NCI-H774 (cell line): ENCODE results near the gene TGFBR3.
"Not testable (repeated sequence)": the region's sequence is repeated elsewhere in the genome, so short reads cannot be mapped to it uniquely, and the experiment has no call there.

ENCODE experiments used
- DNase-seq: peaks from one replicate; lab custom pipeline; 2025; lab: John Stamatoyannopoulos, UW

The TGFBR3 gene

DNA sequence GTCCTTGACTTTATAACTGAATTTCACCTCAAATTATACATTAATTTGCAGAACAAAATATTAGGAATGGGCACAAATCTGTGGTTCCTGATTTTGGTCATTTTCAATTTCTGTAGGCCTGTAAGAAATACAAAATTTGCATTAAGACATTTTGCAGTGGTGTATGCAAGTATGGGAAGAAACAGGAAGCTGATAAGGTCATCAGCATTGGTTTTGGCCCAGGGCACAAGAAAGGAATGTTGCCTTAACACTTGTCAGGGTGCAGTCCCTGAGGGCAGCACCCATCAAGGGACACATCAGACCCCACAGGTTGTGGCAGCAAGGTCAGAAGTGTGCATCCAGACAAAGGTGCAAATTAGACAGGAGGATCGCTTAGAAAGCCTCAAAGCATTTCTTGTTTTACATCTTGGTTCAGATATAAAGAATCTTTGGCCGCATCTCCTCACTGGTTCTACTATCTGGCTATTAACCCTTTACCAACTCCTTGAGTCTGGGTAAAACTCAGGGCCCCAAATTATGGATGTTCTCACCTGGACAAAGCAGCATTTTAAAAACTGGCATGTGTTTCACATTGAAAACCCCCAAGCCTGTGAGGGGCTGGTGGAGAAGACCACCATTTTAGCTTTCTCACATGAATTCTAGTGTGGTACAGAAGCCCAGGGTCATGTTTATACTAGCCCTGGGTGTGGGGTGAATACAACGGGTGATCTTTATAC is 202.9 kb downstream of the TGFBR3 start:
- DNase-seq: no peak

GRCh38 chr1:91680556-91681155 is 205.3 kb downstream of the TGFBR3 start:
- DNase-seq: no peak

GRCh38 chr1:91679446-91679845 is 206.5 kb downstream of the TGFBR3 start:
- DNase-seq: no peak

GRCh38 chr1:91676030-91676429 is 209.9 kb downstream of the TGFBR3 start:
- no peak for DNase-seq

DNA sequence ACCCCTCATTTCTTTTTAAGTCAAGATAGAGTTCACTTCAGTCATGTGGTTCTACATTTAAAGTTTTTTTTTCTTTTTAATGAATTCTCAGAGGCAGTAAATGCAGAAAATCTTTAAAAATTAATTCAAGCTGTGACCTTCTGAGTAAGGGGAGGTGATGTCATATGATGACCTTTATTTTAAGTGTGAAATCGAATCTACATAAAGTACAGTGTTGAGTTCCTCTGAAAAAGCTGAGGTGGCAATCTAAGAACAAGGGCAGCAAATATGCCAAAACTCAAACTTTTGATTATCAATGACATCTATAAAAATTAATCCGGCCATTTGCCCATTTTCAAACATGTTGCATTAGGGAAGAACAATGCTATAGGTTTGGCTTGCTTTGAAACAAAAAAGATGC is 211.8 kb downstream of the TGFBR3 start:
- DNase-seq: no peak

GRCh38 chr1:91673613-91674012 is 212.3 kb downstream of the TGFBR3 start:
- no peak for DNase-seq

DNA sequence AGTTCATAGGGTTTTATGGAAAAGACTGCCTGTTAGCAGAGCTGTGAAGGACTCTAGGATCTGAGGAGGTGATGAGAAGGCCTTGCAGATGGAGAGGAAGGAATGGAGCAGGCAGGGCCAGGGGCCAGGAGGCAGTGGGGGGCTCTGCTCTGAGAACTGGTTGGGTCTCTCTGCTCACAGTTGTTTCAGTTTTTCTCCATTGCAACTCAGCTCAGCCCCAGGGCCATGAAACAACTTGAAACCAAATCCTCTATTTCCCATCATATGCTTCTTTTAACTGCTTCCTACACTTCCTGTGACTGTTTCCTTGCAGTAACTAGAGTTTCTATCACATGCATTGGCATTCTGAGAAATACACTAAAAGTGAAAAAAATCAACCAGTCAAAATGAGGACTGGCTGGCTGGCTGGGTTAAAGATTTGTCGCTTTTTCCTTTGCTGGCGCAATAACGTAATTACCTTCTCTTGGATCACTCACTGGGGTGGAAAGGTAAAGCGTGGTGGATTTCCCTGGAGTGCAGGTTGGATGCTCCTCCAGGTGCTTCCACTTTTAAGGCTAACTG is 213.3 kb downstream of the TGFBR3 start:
- no peak for DNase-seq

- DNase-seq: no peak
Observed at GRCh38 chr1:91670781-91671180, 215.2 kb downstream of the TGFBR3 start.

DNA sequence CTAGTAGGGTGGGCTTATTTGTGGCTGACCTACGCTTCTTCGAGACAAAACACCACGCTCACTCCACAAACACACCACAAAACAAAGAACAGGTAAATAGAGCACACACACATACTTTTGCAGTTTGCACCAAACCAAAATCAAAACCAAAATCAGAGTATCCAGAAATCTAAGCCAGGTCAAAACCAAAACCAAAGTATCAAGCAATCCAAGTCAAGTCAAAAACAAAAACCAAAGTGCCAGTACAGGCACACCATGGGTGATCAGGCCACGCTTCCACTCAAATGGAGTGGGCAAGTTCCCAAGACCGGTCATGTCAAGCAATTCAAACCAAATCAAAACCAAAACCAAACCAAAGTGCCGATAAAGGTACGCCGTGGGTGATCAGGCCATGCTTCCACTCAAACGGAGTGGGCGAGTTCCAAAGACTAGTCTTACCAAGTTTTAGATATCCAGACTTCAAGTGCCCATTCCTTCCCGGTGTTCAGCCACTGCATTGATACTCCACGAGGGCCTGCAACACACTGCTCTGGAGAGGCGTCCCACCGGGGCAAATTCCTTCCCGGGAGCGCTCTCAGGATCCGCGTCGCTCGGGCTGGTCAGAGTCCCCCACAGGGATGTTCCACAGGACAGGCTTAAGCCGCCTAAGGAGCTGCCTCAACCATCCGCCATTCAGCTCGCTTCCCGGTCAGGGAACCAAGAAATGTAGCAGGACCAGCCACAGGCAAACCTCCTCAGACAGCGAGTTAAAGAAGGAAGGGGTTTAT is 216.2 kb downstream of the TGFBR3 start:
- DNase-seq: no peak

- not testable (repeated sequence) for DNase-seq
Observed at GRCh38 chr1:91666651-91667050, 219.3 kb downstream of the TGFBR3 start.

GRCh38 chr1:91661121-91661520 is 224.8 kb downstream of the TGFBR3 start:
- DNase-seq: no peak

- DNase-seq: no peak
Observed at GRCh38 chr1:91660708-91661107, 225.2 kb downstream of the TGFBR3 start.

DNA sequence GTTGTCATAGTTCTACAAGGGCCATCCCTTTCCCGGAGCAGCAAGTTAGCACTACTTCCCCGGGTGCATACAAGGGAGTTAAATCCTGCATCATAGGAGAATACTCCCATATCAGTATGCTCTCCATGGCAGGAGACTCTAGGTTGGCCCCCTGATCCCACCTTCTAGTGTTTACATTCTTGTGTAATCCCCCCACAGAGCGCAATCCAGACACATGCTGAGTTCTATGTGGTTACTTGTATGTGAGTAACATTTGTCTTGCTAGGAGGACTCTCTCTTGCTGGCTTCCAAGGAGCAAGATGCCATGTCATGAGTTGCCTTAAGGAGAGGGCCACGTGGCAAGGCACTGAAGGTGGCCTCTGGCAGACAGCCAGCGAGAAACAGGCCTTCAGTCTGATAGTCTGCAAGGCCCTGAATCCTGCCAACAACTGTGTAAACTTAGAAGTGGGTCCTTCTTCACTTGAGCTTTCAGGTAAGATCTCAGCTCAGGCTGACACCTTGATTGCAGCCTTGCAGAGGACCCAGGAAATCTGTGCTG is 230.0 kb downstream of the TGFBR3 start:
- DNase-seq: no peak

GRCh38 chr1:91653183-91653582 is 232.8 kb downstream of the TGFBR3 start:
- no peak for DNase-seq

GRCh38 chr1:91651661-91652071 is 234.3 kb downstream of the TGFBR3 start:
- no peak for DNase-seq

DNA sequence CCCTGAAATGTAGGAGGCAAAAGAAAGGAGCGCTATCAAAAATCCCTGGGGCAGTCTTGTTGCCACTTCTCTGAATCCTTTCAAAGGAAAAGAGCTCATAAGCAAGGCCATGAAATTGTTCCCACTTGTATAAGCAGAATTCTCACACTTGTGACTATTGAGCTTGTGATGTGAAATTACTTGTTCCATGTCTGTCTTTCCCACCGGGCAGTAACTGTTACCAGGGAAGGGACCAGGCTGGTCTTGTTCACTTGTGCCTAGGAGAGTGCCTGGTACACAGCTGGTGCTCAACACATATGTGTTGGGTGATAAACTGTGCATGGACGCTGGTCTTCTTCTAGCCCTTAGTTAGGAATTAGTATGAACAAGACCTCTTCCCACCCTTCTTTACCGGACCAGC is 234.7 kb downstream of the TGFBR3 start:
- DNase-seq: no peak

DNA sequence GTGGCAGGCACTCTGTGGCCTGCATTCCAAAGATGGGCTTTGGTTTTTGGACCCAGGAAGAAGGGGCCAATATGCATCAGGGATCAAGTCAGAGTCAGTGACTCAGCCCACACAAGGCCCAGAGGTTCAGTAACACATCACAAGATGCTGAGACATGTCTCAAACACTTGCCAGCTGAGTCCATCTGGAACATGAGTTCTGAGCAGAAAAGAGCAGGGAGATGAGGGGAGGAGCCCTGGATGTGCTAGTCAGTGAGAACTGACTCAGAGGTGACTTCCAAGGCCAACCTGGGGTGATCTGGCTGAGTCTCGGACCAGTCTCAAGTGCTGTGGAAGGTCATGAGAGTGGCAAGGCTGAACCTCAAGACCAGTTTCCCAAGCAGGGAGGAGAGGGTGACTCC is 235.2 kb downstream of the TGFBR3 start:
- no peak for DNase-seq

DNA sequence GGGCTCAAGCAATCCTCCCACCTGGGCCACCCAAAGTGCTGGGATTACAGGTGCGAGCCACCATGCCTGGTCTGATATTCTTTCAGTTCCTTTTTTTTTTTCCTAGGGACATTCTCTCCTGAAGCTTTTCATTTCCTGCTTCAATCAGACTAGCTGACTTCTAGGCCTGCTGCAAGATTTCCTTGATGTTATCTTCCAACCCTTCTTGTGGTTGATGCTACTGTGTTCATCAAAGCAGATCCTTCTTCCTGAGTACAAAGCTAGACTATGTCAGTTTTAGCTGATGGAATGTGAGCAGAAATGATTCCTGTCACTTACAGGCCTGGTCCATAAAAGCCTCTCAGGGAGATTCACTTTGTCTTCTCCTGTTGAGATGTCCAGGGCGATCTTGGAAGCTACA is 238.9 kb downstream of the TGFBR3 start:
- DNase-seq: no peak

DNA sequence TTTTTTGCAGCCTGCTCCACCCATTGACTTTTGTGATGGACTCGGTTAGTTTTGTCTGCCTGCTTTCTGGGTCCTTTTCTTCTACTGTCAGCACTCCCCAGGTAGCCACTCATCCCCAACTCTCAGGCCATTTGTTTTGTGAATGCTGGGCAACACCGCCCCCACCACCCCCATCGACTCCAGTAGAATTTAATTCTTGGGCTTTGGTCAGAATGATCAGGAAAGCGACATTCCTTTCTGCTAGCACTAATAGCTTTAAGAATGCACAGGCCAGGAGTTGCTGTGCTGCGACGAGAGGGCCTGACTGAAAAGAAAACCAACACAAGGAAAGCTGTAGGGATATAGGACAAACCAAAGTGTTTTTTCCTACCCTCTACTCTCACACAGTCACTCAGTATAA is 240.9 kb downstream of the TGFBR3 start:
- DNase-seq: no peak

DNA sequence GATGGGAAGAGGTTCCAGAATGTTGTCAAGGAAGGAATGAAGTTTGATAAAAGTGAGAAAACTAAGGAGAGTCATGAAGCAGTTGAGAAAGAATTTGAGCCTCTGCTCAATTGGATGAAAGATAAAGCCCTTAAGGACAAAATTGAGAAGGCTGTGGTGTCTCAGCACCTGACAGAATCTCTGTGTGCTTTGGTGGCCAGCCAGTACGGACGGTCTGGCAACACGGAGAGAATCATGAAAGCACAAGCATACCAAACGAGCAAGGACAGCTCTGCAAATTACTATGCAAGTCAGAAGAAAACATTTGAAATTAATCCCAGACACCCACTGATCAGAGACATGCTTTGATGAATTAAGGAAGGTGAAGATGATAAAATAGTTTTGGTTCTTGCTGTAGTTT is 242.5 kb downstream of the TGFBR3 start:
- no peak for DNase-seq

DNA sequence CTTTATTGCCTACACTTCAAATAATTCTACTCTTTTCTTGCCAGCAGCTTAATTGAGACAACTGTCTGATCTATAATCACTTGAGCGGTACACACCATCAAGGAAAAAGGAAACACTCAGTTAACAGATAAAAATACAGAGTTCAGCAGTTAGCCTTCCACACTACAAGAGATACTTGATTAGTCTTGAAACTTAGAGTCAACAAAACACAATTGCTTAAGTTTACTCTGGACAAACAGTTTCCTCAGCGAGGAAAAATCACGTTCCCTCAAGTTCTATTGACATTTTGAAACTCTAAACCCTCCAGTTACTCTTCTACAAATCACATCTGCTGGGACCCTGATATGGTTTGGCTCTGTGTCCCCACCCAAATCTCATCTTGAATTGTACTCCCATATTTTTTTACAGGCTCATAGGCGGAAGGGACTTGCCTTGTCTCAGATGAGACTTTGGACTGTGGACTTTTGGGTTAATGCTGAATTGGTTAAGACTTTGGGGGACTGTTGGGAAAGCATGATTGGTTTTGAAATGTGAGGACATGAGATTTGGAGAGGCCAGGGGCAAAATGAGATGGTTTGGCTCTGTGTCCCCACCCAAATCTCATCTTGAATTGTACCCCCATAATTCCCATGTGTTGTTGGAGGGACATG is 244.9 kb downstream of the TGFBR3 start:
- DNase-seq: no peak

DNA sequence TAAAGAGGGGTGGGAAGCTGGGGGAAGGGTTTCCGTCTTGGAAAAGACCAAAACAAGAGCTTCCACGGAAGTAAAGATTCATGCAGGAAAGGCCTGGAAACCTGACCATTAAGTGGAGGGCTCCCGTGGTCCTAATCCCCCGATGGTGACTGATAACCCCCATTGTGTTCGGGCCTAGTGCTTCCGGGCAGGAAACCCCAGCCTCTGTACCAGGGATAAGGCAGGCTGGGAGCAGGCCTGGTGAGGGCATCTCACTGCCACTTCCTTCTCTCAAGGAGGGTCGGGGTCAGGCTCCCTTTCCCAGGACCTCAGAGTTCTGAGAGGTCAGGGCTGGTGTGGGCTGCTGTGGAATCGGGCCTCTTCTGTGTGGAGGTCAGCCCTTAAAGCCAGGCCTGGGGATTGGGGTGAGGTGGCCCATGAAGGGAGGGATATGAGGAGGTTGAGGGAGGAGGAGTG is 248.4 kb downstream of the TGFBR3 start:
- no peak for DNase-seq
